HepG2 (cell line): ENCODE results near the gene AUH. TPM values are rescaled to one million over a fixed set of nuclear protein-coding genes. Genes with fewer than 3 reads are reported as not detected.
A peak's percentile ranks its signal among the peaks of the same experiment; 100 is the strongest.

Source experiments
- ATF7 ChIP-seq, 2 experiments: fragments of 450-650 bp in 1 of 2; sonication (generic) in 1 of 2; formaldehyde crosslinking in 1 of 2; IDR thresholded peaks; 2 replicates each; pipeline versions ENCODE4 v1.4.0 to v1.6.1; 2016 to 2020; ENCODE audit warnings: antibody characterized with exemption in 1 of 2, mild to moderate bottlenecking in 1 of 2, missing genetic modification reagents in 1 of 2
- ELF4 ChIP-seq: sonication (generic); formaldehyde crosslinking; IDR thresholded peaks from 2 replicates; pipeline ENCODE4 v1.5.0; 2020; ENCODE audit warnings: missing genetic modification reagents, mild to moderate bottlenecking, moderate library complexity, borderline replicate concordance
- ERF ChIP-seq: IDR thresholded peaks from 2 replicates; pipeline ENCODE4 v1.6.1; 2018; ENCODE audit warnings: missing biosample characterization, missing genetic modification reagents
- GMEB1 ChIP-seq: sonication (generic); formaldehyde crosslinking; IDR thresholded peaks from 2 replicates; pipeline ENCODE4 v1.5.1; 2020; ENCODE audit warnings: missing genetic modification reagents, mild to moderate bottlenecking, borderline replicate concordance
- KLF12 ChIP-seq: sonication (generic); formaldehyde crosslinking; IDR thresholded peaks from 2 replicates; pipeline ENCODE4 v1.4.0; 2020; ENCODE audit warnings: missing genetic modification reagents, borderline replicate concordance
- NKX3-1 ChIP-seq: sonication (generic); formaldehyde crosslinking; IDR thresholded peaks from 2 replicates; pipeline ENCODE4 v1.5.0; 2020; ENCODE audit warnings: missing genetic modification reagents
- PCBP1 ChIP-seq: fragments of 200-400 bp; formaldehyde crosslinking; IDR thresholded peaks from 2 replicates; pipeline ENCODE4 v1.6.1; 2017; ENCODE audit warnings: mild to moderate bottlenecking, low read depth, low read length, borderline replicate concordance
- POLR2A ChIP-seq, 2 experiments: IDR thresholded peaks; 2 replicates each; pipeline ENCODE4 v1.6.1; 2011; ENCODE audit warnings: low read depth in 2 of 2, low read length in 2 of 2, mild to moderate bottlenecking in 1 of 2, moderate library complexity in 1 of 2; ENCODE audit not compliant: insufficient read depth in 1 of 2
- RBM39 ChIP-seq: fragments of 200-400 bp; formaldehyde crosslinking; IDR thresholded peaks from one replicate; pipeline ENCODE4 v1.6.1; 2018; ENCODE audit warnings: antibody characterized with exemption, mild to moderate bottlenecking, low read depth, low read length; ENCODE audit not compliant: poor library complexity, severe bottlenecking
- RFXAP ChIP-seq: sonication (generic); formaldehyde crosslinking; IDR thresholded peaks from 2 replicates; pipeline ENCODE4 v1.4.0; 2020; ENCODE audit warnings: missing genetic modification reagents, borderline replicate concordance
- TBP ChIP-seq: sonication (generic); formaldehyde crosslinking; IDR thresholded peaks from 2 replicates; pipeline ENCODE4 v1.5.0; 2020; ENCODE audit warnings: missing genetic modification reagents
- ZBTB1 ChIP-seq: sonication (generic); formaldehyde crosslinking; IDR thresholded peaks from 2 replicates; pipeline ENCODE4 v1.4.0; 2020; ENCODE audit warnings: missing genetic modification reagents, borderline replicate concordance
- ZBTB34 ChIP-seq: sonication (generic); formaldehyde crosslinking; IDR thresholded peaks from 2 replicates; pipeline ENCODE4 v1.8.0; 2022; ENCODE audit warnings: mild to moderate bottlenecking, missing genetic modification reagents
- ZMYM3 ChIP-seq: sonication (generic); formaldehyde crosslinking; IDR thresholded peaks from 2 replicates; pipeline ENCODE4 v1.5.1; 2020; ENCODE audit warnings: mild to moderate bottlenecking, missing genetic modification reagents
- ZNF121 ChIP-seq: sonication (generic); formaldehyde crosslinking; IDR thresholded peaks from 2 replicates; pipeline ENCODE4 v1.5.0; 2020; ENCODE audit warnings: mild to moderate bottlenecking, missing genetic modification reagents
- ZNF292 ChIP-seq: sonication (generic); formaldehyde crosslinking; IDR thresholded peaks from 2 replicates; pipeline ENCODE4 v1.8.1; 2022; ENCODE audit warnings: mild to moderate bottlenecking, low read depth, missing genetic modification reagents, borderline replicate concordance
- ZNF558 ChIP-seq: sonication (generic); formaldehyde crosslinking; IDR thresholded peaks from 2 replicates; pipeline ENCODE4 v1.9.0; 2022; ENCODE audit warnings: mild to moderate bottlenecking, missing genetic modification reagents, borderline replicate concordance
- ZNF574 ChIP-seq: sonication (generic); formaldehyde crosslinking; IDR thresholded peaks from 2 replicates; pipeline ENCODE4 v1.4.0; 2020; ENCODE audit warnings: missing genetic modification reagents
- ZNF788 ChIP-seq: sonication (generic); formaldehyde crosslinking; IDR thresholded peaks from 2 replicates; pipeline ENCODE4 v1.5.0; 2020; ENCODE audit warnings: mild to moderate bottlenecking, missing genetic modification reagents, borderline replicate concordance
- ZNF790 ChIP-seq: sonication (generic); formaldehyde crosslinking; IDR thresholded peaks from 2 replicates; pipeline ENCODE4 v1.8.0; 2022; ENCODE audit warnings: missing genetic modification reagents, mild to moderate bottlenecking, borderline replicate concordance
- polyA plus RNA-seq, 8 experiments: library from polyadenylated mRNA; depleted of rRNA in 3 of 8; stranded (reverse) in 7 of 8; unstranded in 1 of 8; fragments of >200 nt; fragmentation: Illumina TruSeq in 4 of 8; extraction: Trizol in 4 of 8; gene quantifications; 2 replicates each; pipeline versions ENCODE4 v1.2.1 to v1.2.3, GENCODE V29; 2011 to 2016; ENCODE audit warnings: low read depth in 4 of 8, missing spikeins in 1 of 8, mixed read lengths in 1 of 8; ENCODE audit not compliant: insufficient read depth in 1 of 8
- total RNA-seq, 5 experiments: library from RNA; depleted of rRNA; stranded (reverse); fragments of >200 nt; fragmentation: Illumina TruSeq; extraction: Trizol; gene quantifications; 2 replicates each; pipeline ENCODE4 v1.2.3, GENCODE V29; 2016; ENCODE audit warnings: low read depth in 1 of 5
- TF ChIP-seq, protein P1 (sequence below): sonication (generic); formaldehyde crosslinking; IDR thresholded peaks from 2 replicates; pipeline ENCODE4 v1.5.0; 2020; ENCODE audit warnings: missing genetic modification reagents

AUH gene
- total and polyA plus RNA-seq, 2 of the 13 experiments (the other 11 are each of a cell fraction or from before 2014, with no cell fraction given), result 25.8 to 31.9 TPM

- TF ChIP-seq ZNF574, result peak; percentile 49; the same call in 1 of the 2 replicates
- TF ChIP-seq POLR2A (IDR thresholded peaks at IDR 0.05; ENCODE audit: insufficient read depth in 1 of 2, low read depth in 2 of 2, low read length in 2 of 2), result peak in 1 of 2 experiments; percentile 74; a peak in 3 of 4 replicates
- TF ChIP-seq NKX3-1 (CRISPR knock-in tag), result no peak
- TF ChIP-seq ZNF790 (CRISPR knock-in tag), result no peak
- TF ChIP-seq, protein P1, sequence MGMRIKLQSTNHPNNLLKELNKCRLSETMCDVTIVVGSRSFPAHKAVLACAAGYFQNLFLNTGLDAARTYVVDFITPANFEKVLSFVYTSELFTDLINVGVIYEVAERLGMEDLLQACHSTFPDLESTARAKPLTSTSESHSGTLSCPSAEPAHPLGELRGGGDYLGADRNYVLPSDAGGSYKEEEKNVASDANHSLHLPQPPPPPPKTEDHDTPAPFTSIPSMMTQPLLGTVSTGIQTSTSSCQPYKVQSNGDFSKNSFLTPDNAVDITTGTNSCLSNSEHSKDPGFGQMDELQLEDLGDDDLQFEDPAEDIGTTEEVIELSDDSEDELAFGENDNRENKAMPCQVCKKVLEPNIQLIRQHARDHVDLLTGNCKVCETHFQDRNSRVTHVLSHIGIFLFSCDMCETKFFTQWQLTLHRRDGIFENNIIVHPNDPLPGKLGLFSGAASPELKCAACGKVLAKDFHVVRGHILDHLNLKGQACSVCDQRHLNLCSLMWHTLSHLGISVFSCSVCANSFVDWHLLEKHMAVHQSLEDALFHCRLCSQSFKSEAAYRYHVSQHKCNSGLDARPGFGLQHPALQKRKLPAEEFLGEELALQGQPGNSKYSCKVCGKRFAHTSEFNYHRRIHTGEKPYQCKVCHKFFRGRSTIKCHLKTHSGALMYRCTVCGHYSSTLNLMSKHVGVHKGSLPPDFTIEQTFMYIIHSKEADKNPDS (CRISPR knock-in tag), result no peak
- peak; percentile 29; the same call in 1 of the 2 replicates for TF ChIP-seq ERF (CRISPR knock-in tag)
- 0 out of 2 replicates have a peak, but pooled peaks have one; percentile 8 for TF ChIP-seq ZNF121 (CRISPR knock-in tag)
- no peak for TF ChIP-seq ELF4 (CRISPR knock-in tag)
- no peak; the same call in 1 of the 2 replicates for TF ChIP-seq ZMYM3
- TF ChIP-seq ZNF788, result no peak
- no peak for TF ChIP-seq RFXAP (CRISPR knock-in tag)
- peak; percentile 80 for TF ChIP-seq RBM39
- no peak for TF ChIP-seq GMEB1 (CRISPR knock-in tag)
- no peak for TF ChIP-seq ZBTB34
- no peak for TF ChIP-seq ZBTB1 (CRISPR knock-in tag)
- TF ChIP-seq ZNF292 (CRISPR knock-in tag), result no peak
- TF ChIP-seq PCBP1, result no peak
- TF ChIP-seq ZNF558 (CRISPR knock-in tag), result no peak
- TF ChIP-seq TBP (CRISPR knock-in tag), result no peak
- TF ChIP-seq KLF12, result no peak
- no peak for TF ChIP-seq ATF7 (IDR thresholded peaks at IDR 0.05)
- TF ChIP-seq ATF7 (CRISPR knock-in tag; IDR thresholded peaks at IDR 0.05), result peak; percentile 51; the same call in 1 of the 2 replicates
Measured at GRCh38 chr9:91193087-91193657, 168.5 kb downstream of the AUH start (continued).
